GM10248 (cell line): ENCODE data around the gene CYFIP2.
A peak's percentile ranks its signal among the peaks of the same experiment; 100 is the strongest.

Source experiments
- CTCF ChIA-PET: fragments of 300-600 bp; sonication (Branson Sonifier 250); formaldehyde crosslinking; extraction: SDS; loops from one replicate; lab custom pipeline; 2021; ENCODE audit warnings: antibody characterized with exemption; lab: Yijun Ruan, JAX
- POLR2A ChIA-PET: fragments of 350-650 bp; sonication (Branson Sonifier 250); formaldehyde crosslinking; extraction: SDS; loops from one replicate; lab custom pipeline; 2020; ENCODE audit warnings: antibody characterized with exemption; lab: Yijun Ruan, JAX
- DNase-seq: peaks from one replicate; pipeline ENCODE4 v3.0.0; 2012; ENCODE audit errors: extremely low spot score
- CTCF ChIP-seq: IDR thresholded peaks from 2 replicates; pipeline ENCODE4 v1.5.1; 2012; ENCODE audit warnings: mild to moderate bottlenecking, low read depth; ENCODE audit errors: extremely low read depth, missing control alignments, control extremely low read depth

The CYFIP2 gene

GRCh38 chr5:157331807-157332206 lies 65.9 kb downstream of the CYFIP2 start:
- TF ChIP-seq CTCF, result no peak
- CTCF ChIA-PET, result interaction anchor here (2.1 to 10.9 kb wide), 2 partner anchors 10 to 411 kb away, joined by 10 to 168 read pairs; partner anchors contain the start of gene LSM11
- no peak for DNase-seq
- POLR2A ChIA-PET, result no interaction called here

- ChIA-PET CTCF (interaction anchor here (0.8 to 14.4 kb wide), 10 partner anchors 7 to 408 kb away, joined by 3 to 168 read pairs (median 3); partner anchors contain the start of gene LSM11), POLR2A (interaction anchor here (0.6 kb wide), 1 partner anchor 406 kb away, joined by 3 read pairs; no protein-coding TSS in a partner anchor)
- no peak for DNase-seq
- TF ChIP-seq CTCF, result no peak
These were observed 69.9 kb downstream of the CYFIP2 start for GRCh38 chr5:157335534-157336422.

GRCh38 chr5:157336423-157336744 lies 70.5 kb downstream of the CYFIP2 start:
- CTCF ChIA-PET, result interaction anchor here (0.6 to 14.4 kb wide), 10 partner anchors 8 to 407 kb away, joined by 3 to 168 read pairs (median 3); partner anchors contain the start of gene LSM11
- no peak for DNase-seq
- no peak for TF ChIP-seq CTCF
- POLR2A ChIA-PET, result interaction anchor here (0.6 kb wide), 1 partner anchor 406 kb away, joined by 3 read pairs; no protein-coding TSS in a partner anchor

- no peak for TF ChIP-seq CTCF
- ChIA-PET CTCF (interaction anchor here (1.5 to 14.4 kb wide), 2 partner anchors 11 to 404 kb away, joined by 3 to 168 read pairs; no protein-coding TSS in a partner anchor), POLR2A (no interaction called here)
These were observed 73.5 kb downstream of the CYFIP2 start for GRCh38 chr5:157339409-157339808.

GRCh38 chr5:157342822-157343402 lies 77.0 kb downstream of the CYFIP2 start:
- TF ChIP-seq CTCF, result peak; percentile 59
- DNase-seq, result peak; percentile 53
- ChIA-PET POLR2A (interaction anchor here (0.8 kb wide), 1 partner anchor 138 kb away, joined by 3 read pairs; no protein-coding TSS in a partner anchor), CTCF (interaction anchor here (0.6 to 14.4 kb wide), 27 partner anchors 8 to 405 kb away, joined by 3 to 168 read pairs (median 4); partner anchors contain the start of gene LSM11)

More at GRCh38 chr5:157339409-157339808, 73.5 kb downstream of the CYFIP2 start:
- DNase-seq, result no peak

GRCh38 chr5:157343842-157344790 lies 78.2 kb downstream of the CYFIP2 start:
- TF ChIP-seq CTCF, result no peak
- DNase-seq, result no peak
- ChIA-PET CTCF (interaction anchor here (1.0 to 14.4 kb wide), 14 partner anchors 8 to 399 kb away, joined by 3 to 168 read pairs (median 11); partner anchors contain the start of gene LSM11), POLR2A (interaction anchor here (0.8 kb wide), 1 partner anchor 137 kb away, joined by 3 read pairs; no protein-coding TSS in a partner anchor)
